HepG2 (cell line): ENCODE measurements around the gene LIFR. TPM values are rescaled to one million over a fixed set of nuclear protein-coding genes. Genes with fewer than 3 reads are reported as not detected.

Experiments
- FOSL2 ChIP-seq: sonication (generic); formaldehyde crosslinking; IDR thresholded peaks from 2 replicates; pipeline ENCODE4 v1.4.0; 2020; ENCODE audit warnings: missing genetic modification reagents
- FOXK2 ChIP-seq: fragments of 450-650 bp; IDR thresholded peaks from 2 replicates; pipeline ENCODE4 v1.6.1; 2016
- FOXO1 ChIP-seq: sonication (generic); formaldehyde crosslinking; IDR thresholded peaks from 2 replicates; pipeline ENCODE4 v1.4.0; 2020; ENCODE audit warnings: missing genetic modification reagents
- GABPA ChIP-seq, 2 experiments: IDR thresholded peaks; 2 replicates each; pipeline ENCODE4 v1.6.1; 2011 to 2016; ENCODE audit warnings: low read depth in 2 of 2, low read length in 1 of 2, missing biosample characterization in 1 of 2, missing genetic modification characterization in 1 of 2
- KDM2A ChIP-seq: sonication (generic); formaldehyde crosslinking; IDR thresholded peaks from 2 replicates; pipeline ENCODE4 v1.4.0; 2020; ENCODE audit warnings: low read depth, missing genetic modification reagents, borderline replicate concordance
- MATR3 ChIP-seq: sonication (generic); formaldehyde crosslinking; IDR thresholded peaks from 2 replicates; pipeline ENCODE4 v1.4.0; 2020; ENCODE audit warnings: missing genetic modification reagents
- NAIF1 ChIP-seq: sonication (generic); formaldehyde crosslinking; IDR thresholded peaks from 2 replicates; pipeline ENCODE4 v1.5.0; 2020; ENCODE audit warnings: mild to moderate bottlenecking, missing genetic modification reagents, borderline replicate concordance
- NFAT5 ChIP-seq: sonication (generic); formaldehyde crosslinking; IDR thresholded peaks from 2 replicates; pipeline ENCODE4 v1.4.0; 2020; ENCODE audit warnings: missing genetic modification reagents
- NKX3-1 ChIP-seq: sonication (generic); formaldehyde crosslinking; IDR thresholded peaks from 2 replicates; pipeline ENCODE4 v1.5.0; 2020; ENCODE audit warnings: missing genetic modification reagents
- PHB2 ChIP-seq: fragments of 450-650 bp; IDR thresholded peaks from 2 replicates; pipeline ENCODE4 v1.6.1; 2018; ENCODE audit not compliant: partially characterized antibody
- RARA ChIP-seq: IDR thresholded peaks from 2 replicates; pipeline ENCODE4 v1.6.1; 2016; ENCODE audit warnings: missing genetic modification reagents, missing compliant biosample characterization
- RFX1 ChIP-seq: fragments of 450-650 bp; IDR thresholded peaks from 2 replicates; pipeline ENCODE4 v1.6.1; 2017
- YEATS4 ChIP-seq: sonication (generic); formaldehyde crosslinking; IDR thresholded peaks from 2 replicates; pipeline ENCODE4 v1.4.0; 2020; ENCODE audit warnings: missing genetic modification reagents, borderline replicate concordance
- ZFP36 ChIP-seq: fragments of 150-350 bp; IDR thresholded peaks from 2 replicates; pipeline ENCODE4 v1.6.1; 2018; ENCODE audit warnings: borderline replicate concordance, low read length, low read depth; ENCODE audit not compliant: partially characterized antibody
- ZNF282 ChIP-seq: fragments of 450-650 bp; IDR thresholded peaks from 2 replicates; pipeline ENCODE4 v1.6.1; 2018; ENCODE audit not compliant: partially characterized antibody
- ZNF337 ChIP-seq: sonication (generic); formaldehyde crosslinking; IDR thresholded peaks from 2 replicates; pipeline ENCODE4 v1.5.1; 2020; ENCODE audit warnings: missing genetic modification reagents, low read depth, mild to moderate bottlenecking, borderline replicate concordance
- ZNF597 ChIP-seq: sonication (generic); formaldehyde crosslinking; IDR thresholded peaks from 2 replicates; pipeline ENCODE4 v1.5.0; 2020; ENCODE audit warnings: missing genetic modification reagents
- polyA plus RNA-seq, 8 experiments: library from polyadenylated mRNA; depleted of rRNA in 3 of 8; stranded (reverse) in 7 of 8; unstranded in 1 of 8; fragments of >200 nt; fragmentation: Illumina TruSeq in 4 of 8; extraction: Trizol in 4 of 8; gene quantifications; 2 replicates each; pipeline versions ENCODE4 v1.2.1 to v1.2.3, GENCODE V29; 2011 to 2016; ENCODE audit warnings: low read depth in 4 of 8, missing spikeins in 1 of 8, mixed read lengths in 1 of 8; ENCODE audit not compliant: insufficient read depth in 1 of 8
- total RNA-seq, 5 experiments: library from RNA; depleted of rRNA; stranded (reverse); fragments of >200 nt; fragmentation: Illumina TruSeq; extraction: Trizol; gene quantifications; 2 replicates each; pipeline ENCODE4 v1.2.3, GENCODE V29; 2016; ENCODE audit warnings: low read depth in 1 of 5
- TF ChIP-seq, protein P1 (sequence below): sonication (generic); formaldehyde crosslinking; IDR thresholded peaks from 2 replicates; pipeline ENCODE4 v1.4.0; 2020; ENCODE audit warnings: missing genetic modification reagents
- TF ChIP-seq, protein P2 (sequence below): sonication (generic); formaldehyde crosslinking; IDR thresholded peaks from 2 replicates; pipeline ENCODE4 v1.8.1; 2023; ENCODE audit warnings: mild to moderate bottlenecking, inconsistent platforms, moderate library complexity, missing genetic modification reagents, borderline replicate concordance
- TF ChIP-seq, protein P3 (sequence below): sonication (generic); formaldehyde crosslinking; IDR thresholded peaks from 2 replicates; pipeline ENCODE4 v1.8.0; 2022; ENCODE audit warnings: mild to moderate bottlenecking, missing genetic modification reagents, moderate library complexity

Gene LIFR
- total and polyA plus RNA-seq, 2 of the 13 experiments (the other 11 are each of a cell fraction or from before 2014, with no cell fraction given): 6.3 to 25.2 TPM

DNA sequence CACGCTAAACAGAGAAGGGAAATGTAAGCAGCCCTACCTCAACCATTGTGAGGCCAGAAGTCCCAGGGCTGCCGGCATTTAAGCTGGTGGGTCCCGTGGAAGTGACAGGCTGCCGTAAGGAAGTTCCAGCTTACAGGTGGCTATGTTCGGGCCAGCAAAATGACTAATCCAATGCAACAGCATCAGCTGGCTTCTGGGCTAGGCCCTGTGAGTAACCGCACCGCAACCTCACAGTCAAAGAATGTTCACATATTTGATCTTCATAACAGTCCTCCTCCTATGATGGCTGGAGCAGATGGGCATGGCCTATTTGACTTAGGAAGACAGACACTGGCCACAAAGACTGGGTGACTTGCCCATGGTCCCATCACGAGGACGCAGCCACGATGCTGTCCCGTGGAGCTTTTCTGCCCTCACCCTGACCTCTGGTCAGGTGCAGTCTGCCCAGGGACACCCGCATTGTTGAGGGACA is 88.2 kb downstream of the LIFR start (continued):
- no peak for TF ChIP-seq NFAT5 (CRISPR knock-in tag)
- no peak for TF ChIP-seq FOXO1 (CRISPR knock-in tag)
- no peak for TF ChIP-seq ZNF282
- no peak for TF ChIP-seq ZNF337 (CRISPR knock-in tag)
- no peak for TF ChIP-seq ZNF597
- TF ChIP-seq ZFP36: no peak
- TF ChIP-seq, protein P1, sequence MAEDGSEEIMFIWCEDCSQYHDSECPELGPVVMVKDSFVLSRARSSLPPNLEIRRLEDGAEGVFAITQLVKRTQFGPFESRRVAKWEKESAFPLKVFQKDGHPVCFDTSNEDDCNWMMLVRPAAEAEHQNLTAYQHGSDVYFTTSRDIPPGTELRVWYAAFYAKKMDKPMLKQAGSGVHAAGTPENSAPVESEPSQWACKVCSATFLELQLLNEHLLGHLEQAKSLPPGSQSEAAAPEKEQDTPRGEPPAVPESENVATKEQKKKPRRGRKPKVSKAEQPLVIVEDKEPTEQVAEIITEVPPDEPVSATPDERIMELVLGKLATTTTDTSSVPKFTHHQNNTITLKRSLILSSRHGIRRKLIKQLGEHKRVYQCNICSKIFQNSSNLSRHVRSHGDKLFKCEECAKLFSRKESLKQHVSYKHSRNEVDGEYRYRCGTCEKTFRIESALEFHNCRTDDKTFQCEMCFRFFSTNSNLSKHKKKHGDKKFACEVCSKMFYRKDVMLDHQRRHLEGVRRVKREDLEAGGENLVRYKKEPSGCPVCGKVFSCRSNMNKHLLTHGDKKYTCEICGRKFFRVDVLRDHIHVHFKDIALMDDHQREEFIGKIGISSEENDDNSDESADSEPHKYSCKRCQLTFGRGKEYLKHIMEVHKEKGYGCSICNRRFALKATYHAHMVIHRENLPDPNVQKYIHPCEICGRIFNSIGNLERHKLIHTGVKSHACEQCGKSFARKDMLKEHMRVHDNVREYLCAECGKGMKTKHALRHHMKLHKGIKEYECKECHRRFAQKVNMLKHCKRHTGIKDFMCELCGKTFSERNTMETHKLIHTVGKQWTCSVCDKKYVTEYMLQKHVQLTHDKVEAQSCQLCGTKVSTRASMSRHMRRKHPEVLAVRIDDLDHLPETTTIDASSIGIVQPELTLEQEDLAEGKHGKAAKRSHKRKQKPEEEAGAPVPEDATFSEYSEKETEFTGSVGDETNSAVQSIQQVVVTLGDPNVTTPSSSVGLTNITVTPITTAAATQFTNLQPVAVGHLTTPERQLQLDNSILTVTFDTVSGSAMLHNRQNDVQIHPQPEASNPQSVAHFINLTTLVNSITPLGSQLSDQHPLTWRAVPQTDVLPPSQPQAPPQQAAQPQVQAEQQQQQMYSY (CRISPR knock-in tag): no peak
- no peak for TF ChIP-seq GABPA (IDR thresholded peaks at IDR 0.05; ENCODE audit: low read depth, low read length)
- no peak for TF ChIP-seq GABPA (CRISPR knock-in tag; IDR thresholded peaks at IDR 0.05; ENCODE audit: low read depth)
- TF ChIP-seq RARA (CRISPR knock-in tag): peak; percentile 50
- TF ChIP-seq, protein P2, sequence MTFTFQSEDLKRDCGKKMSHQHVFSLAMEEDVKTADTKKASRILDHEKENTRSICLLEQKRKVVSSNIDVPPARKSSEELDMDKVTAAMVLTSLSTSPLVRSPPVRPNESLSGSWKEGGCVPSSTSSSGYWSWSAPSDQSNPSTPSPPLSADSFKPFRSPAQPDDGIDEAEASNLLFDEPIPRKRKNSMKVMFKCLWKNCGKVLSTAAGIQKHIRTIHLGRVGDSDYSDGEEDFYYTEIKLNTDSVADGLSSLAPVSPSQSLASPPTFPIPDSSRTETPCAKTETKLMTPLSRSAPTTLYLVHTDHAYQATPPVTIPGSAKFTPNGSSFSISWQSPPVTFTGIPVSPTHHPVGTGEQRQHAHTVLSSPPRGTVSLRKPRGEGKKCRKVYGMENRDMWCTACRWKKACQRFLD: no peak
- TF ChIP-seq, protein P3, sequence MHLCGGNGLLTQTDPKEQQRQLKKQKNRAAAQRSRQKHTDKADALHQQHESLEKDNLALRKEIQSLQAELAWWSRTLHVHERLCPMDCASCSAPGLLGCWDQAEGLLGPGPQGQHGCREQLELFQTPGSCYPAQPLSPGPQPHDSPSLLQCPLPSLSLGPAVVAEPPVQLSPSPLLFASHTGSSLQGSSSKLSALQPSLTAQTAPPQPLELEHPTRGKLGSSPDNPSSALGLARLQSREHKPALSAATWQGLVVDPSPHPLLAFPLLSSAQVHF (CRISPR knock-in tag): no peak
- TF ChIP-seq YEATS4 (CRISPR knock-in tag): no peak
- no peak for TF ChIP-seq FOXK2
- TF ChIP-seq RFX1: no peak
- TF ChIP-seq KDM2A (CRISPR knock-in tag): no peak
- TF ChIP-seq NKX3-1: no peak
- no peak for TF ChIP-seq NAIF1 (CRISPR knock-in tag)
- peak; percentile 37 for TF ChIP-seq FOSL2 (CRISPR knock-in tag)
- TF ChIP-seq PHB2: no peak
- TF ChIP-seq MATR3 (CRISPR knock-in tag): no peak
